NK-92 (cell line): ENCODE measurements around the gene PGAM5.
"Not testable (repeated sequence)": the region's sequence is repeated elsewhere in the genome, so short reads cannot be mapped to it uniquely, and the experiment has no call there.

Experiments
- DNase-seq: peaks from one replicate; lab custom pipeline; 2025; ENCODE audit not compliant: unreplicated experiment; lab: John Stamatoyannopoulos, UW

Gene PGAM5

GRCh38 chr12:132741620-132742019, 31.0 kb downstream of the PGAM5 start:
- no peak for DNase-seq

- no peak for DNase-seq
Observed at GRCh38 chr12:132743831-132744230, 33.2 kb downstream of the PGAM5 start.

- DNase-seq = no peak
Observed at GRCh38 chr12:132746613-132747012, 36.0 kb downstream of the PGAM5 start.

GRCh38 chr12:132747395-132747794, 36.8 kb downstream of the PGAM5 start:
- DNase-seq = no peak

GRCh38 chr12:132747896-132748295, 37.3 kb downstream of the PGAM5 start:
- DNase-seq = no peak

- DNase-seq = no peak
Observed at GRCh38 chr12:132748319-132748718, 37.7 kb downstream of the PGAM5 start.

GRCh38 chr12:132753670-132754069, 43.0 kb downstream of the PGAM5 start:
- not testable (repeated sequence) for DNase-seq

GRCh38 chr12:132754160-132754932, 43.7 kb downstream of the PGAM5 start:
- DNase-seq = no peak

- DNase-seq = not testable (repeated sequence)
Observed at GRCh38 chr12:132758825-132759224, 48.2 kb downstream of the PGAM5 start.

GRCh38 chr12:132759359-132759758, 48.7 kb downstream of the PGAM5 start:
- DNase-seq = no peak

- no peak for DNase-seq
Observed at GRCh38 chr12:132761032-132761920, 50.6 kb downstream of the PGAM5 start, which contains the start of gene ANKLE2. Gene ANKLE2 (minus strand): TSS chr12:132761832. CDS start chr12:132761798, 34 bp downstream.

GRCh38 chr12:132761921-132762583, 51.4 kb downstream of the PGAM5 start:
- DNase-seq = no peak

GRCh38 chr12:132764231-132764630, 53.6 kb downstream of the PGAM5 start:
- no peak for DNase-seq

- DNase-seq = no peak
Observed at GRCh38 chr12:132765361-132765760, 54.7 kb downstream of the PGAM5 start.

- DNase-seq = no peak
Observed at GRCh38 chr12:132766380-132767085, 55.9 kb downstream of the PGAM5 start.

- DNase-seq = no peak
Observed at GRCh38 chr12:132771126-132771838, 60.6 kb downstream of the PGAM5 start.
